Right kidney (tissue), 1 donor: ENCODE measurements around the gene NECTIN1.

ENCODE experiments used
- DNase-seq: peaks from one replicate; pipeline ENCODE4 v3.0.0-alpha.2; 2016

NECTIN1 gene

GRCh38 chr11:119756169-119756865 lies 27.3 kb upstream of the NECTIN1 start:
- DNase-seq: no peak

- no peak for DNase-seq
Measured at GRCh38 chr11:119755356-119756071, 26.5 kb upstream of the NECTIN1 start.

GRCh38 chr11:119754656-119755355 lies 25.8 kb upstream of the NECTIN1 start:
- no peak for DNase-seq

GRCh38 chr11:119754199-119754598 lies 25.2 kb upstream of the NECTIN1 start:
- DNase-seq: no peak

GRCh38 chr11:119752946-119753345 lies 23.9 kb upstream of the NECTIN1 start:
- no peak for DNase-seq

GRCh38 chr11:119752345-119752871 lies 23.4 kb upstream of the NECTIN1 start:
- no peak for DNase-seq

- no peak for DNase-seq
Measured at GRCh38 chr11:119750056-119750455, 21.1 kb upstream of the NECTIN1 start.

- no peak for DNase-seq
Measured at GRCh38 chr11:119749006-119749565, 20.1 kb upstream of the NECTIN1 start.

GRCh38 chr11:119747868-119748660 lies 19.1 kb upstream of the NECTIN1 start:
- no peak for DNase-seq

- DNase-seq: no peak
Measured at GRCh38 chr11:119745776-119746535, 17.0 kb upstream of the NECTIN1 start.

- no peak for DNase-seq
Measured at GRCh38 chr11:119745112-119745511, 16.1 kb upstream of the NECTIN1 start.

- no peak for DNase-seq
Measured at GRCh38 chr11:119744577-119744976, 15.6 kb upstream of the NECTIN1 start.

GRCh38 chr11:119743006-119743405 lies 14.0 kb upstream of the NECTIN1 start:
- DNase-seq: no peak

GRCh38 chr11:119742263-119742861 lies 13.4 kb upstream of the NECTIN1 start:
- DNase-seq: peak; percentile 70

- peak; percentile 70 for DNase-seq
Measured at GRCh38 chr11:119741369-119742262, 12.6 kb upstream of the NECTIN1 start.

GRCh38 chr11:119739975-119740374 lies 11.0 kb upstream of the NECTIN1 start:
- no peak for DNase-seq

- peak; percentile 65 for DNase-seq
Measured at GRCh38 chr11:119739021-119739703, 10.2 kb upstream of the NECTIN1 start.

GRCh38 chr11:119738059-119738439 lies 9.0 kb upstream of the NECTIN1 start:
- DNase-seq: no peak
